GM23248 (cell line): ENCODE results near the gene GABRB3. TPM values are rescaled to one million over a fixed set of nuclear protein-coding genes. Genes with fewer than 3 reads are reported as not detected.
"Not testable (repeated sequence)": the region's sequence is repeated elsewhere in the genome, so short reads cannot be mapped to it uniquely, and the experiment has no call there.

Experiments
- DNase-seq: peaks from one replicate; pipeline ENCODE4 v3.0.0-alpha.2; 2015
- H2AFZ ChIP-seq: fragments of 200-600 bp; sonication (generic); 2 replicates; pipeline ENCODE4 v1.6.1; 2016; ENCODE audit warnings: antibody characterized with exemption
- H3F3A ChIP-seq: fragments of 200-600 bp; sonication (generic); 2 replicates; pipeline ENCODE4 v1.6.1; 2016; ENCODE audit warnings: mild to moderate bottlenecking, antibody characterized with exemption, mixed run types; ENCODE audit not compliant: insufficient read depth
- H3K27ac ChIP-seq: fragments of 200-600 bp; sonication (generic); 2 replicates; pipeline ENCODE4 v1.5.1; 2016; ENCODE audit warnings: mild to moderate bottlenecking
- H3K27me3 ChIP-seq: fragments of 200-600 bp; sonication (generic); replicated peaks from 2 replicates; pipeline ENCODE4 v1.6.1; 2016; ENCODE audit warnings: mild to moderate bottlenecking; ENCODE audit not compliant: insufficient read depth
- H3K36me3 ChIP-seq: fragments of 200-600 bp; sonication (generic); 2 replicates; pipeline ENCODE4 v1.6.1; 2016; ENCODE audit warnings: low read depth, mild to moderate bottlenecking
- H3K4me1 ChIP-seq: fragments of 200-600 bp; sonication (generic); 2 replicates; pipeline ENCODE4 v1.6.1; 2016; ENCODE audit warnings: mild to moderate bottlenecking; ENCODE audit not compliant: insufficient read depth
- H3K4me2 ChIP-seq: fragments of 200-600 bp; sonication (generic); one replicate; pipeline ENCODE4 v1.6.1; 2016; ENCODE audit warnings: mild to moderate bottlenecking; ENCODE audit not compliant: unreplicated experiment
- H3K4me3 ChIP-seq: fragments of 200-600 bp; sonication (generic); 2 replicates; pipeline ENCODE4 v1.5.1; 2016; ENCODE audit warnings: mild to moderate bottlenecking
- H3K79me2 ChIP-seq: fragments of 200-600 bp; sonication (generic); 2 replicates; pipeline ENCODE4 v1.6.1; 2016; ENCODE audit warnings: mild to moderate bottlenecking; ENCODE audit not compliant: insufficient read depth
- H3K9ac ChIP-seq: fragments of 200-600 bp; sonication (generic); 2 replicates; pipeline ENCODE4 v1.6.1; 2016; ENCODE audit warnings: mild to moderate bottlenecking
- H3K9me2 ChIP-seq: fragments of 200-600 bp; sonication (generic); 2 replicates; pipeline ENCODE4 v1.6.1; 2016; ENCODE audit warnings: mixed run types, mild to moderate bottlenecking, moderate library complexity; ENCODE audit not compliant: insufficient read depth
- H3K9me3 ChIP-seq: fragments of 200-600 bp; sonication (generic); one replicate; pipeline ENCODE4 v1.6.1; 2017; ENCODE audit warnings: low read depth
- H4K20me1 ChIP-seq: fragments of 200-600 bp; sonication (generic); 2 replicates; pipeline ENCODE4 v1.6.0; 2016; ENCODE audit not compliant: insufficient read depth
- EZH2 ChIP-seq: fragments of 200-600 bp; sonication (generic); IDR thresholded peaks from 2 replicates; pipeline ENCODE4 v1.6.1; 2018; ENCODE audit warnings: antibody characterized with exemption, mild to moderate bottlenecking; ENCODE audit not compliant: insufficient read depth, poor library complexity, severe bottlenecking
- EZH2phosphoT487 ChIP-seq: fragments of 200-600 bp; sonication (generic); IDR thresholded peaks from 2 replicates; pipeline ENCODE4 v1.6.1; 2018; ENCODE audit warnings: antibody characterized with exemption, moderate library complexity, mild to moderate bottlenecking, low read depth; ENCODE audit not compliant: insufficient read depth
- WGBS, 2 experiments: methylation state at CpG; one replicate each; pipeline ENCODE4 v1.1.6; 2015 to 2017; ENCODE audit warnings: low lambda C conversion rate in 2 of 2, low coverage in 1 of 2; ENCODE audit errors: missing lambda C conversion rate in 2 of 2; 5-methylcytosine and 5-hydroxymethylcytosine counted together
- in situ Hi-C: fragments of 300-500 bp; cut with MboI; formaldehyde crosslinking; loops from 2 replicates; pipeline ENCODE4 v1.15.0; 2020
- polyA plus RNA-seq: library from polyadenylated mRNA; unstranded; fragments of >200 nt; fragmentation: Nextera tagmentation; extraction: Ambion mirVana; gene quantifications from 2 replicates; pipeline ENCODE4 v1.2.1, GENCODE V29; 2016
- total RNA-seq: library from RNA; depleted of rRNA; stranded (reverse); fragments of >200 nt; shearing (Covaris generic); gene quantifications from 2 replicates; pipeline ENCODE4 v1.2.3, GENCODE V29; 2014

Gene GABRB3
- total and polyA plus RNA-seq, 2 experiments from 2014 or later = 0.15 TPM; not detected in 1

- Histone ChIP-seq H3K27ac (no peak overlapping the region), H2AFZ (no peak overlapping the region), H3K4me2 (no peak overlapping the region), H3K9me2 (no peaks in the 10 kb centered on the region), H3K27me3 (no peaks in the 10 kb centered on the region), H3K4me3 (no peak overlapping the region), H3K79me2 (no peaks in the 10 kb centered on the region), H3K9ac (no peak overlapping the region), H4K20me1 (no peaks in the 10 kb centered on the region), H3K4me1 (no peaks in the 10 kb centered on the region), H3K9me3 (no peaks in the 10 kb centered on the region), H3F3A (no peaks in the 10 kb centered on the region), H3K36me3 (no peaks in the 10 kb centered on the region)
- TF ChIP-seq EZH2 (no peak), EZH2phosphoT487 (no peak)
- 1 to 3% methylated on average over 5 of the region's 5 CpGs for WGBS, 2 experiments
- in situ Hi-C loops = no loop called here
- no peak for DNase-seq
Observed at GRCh38 chr15:26720546-26720945, 52.3 kb downstream of the GABRB3 start.

DNA sequence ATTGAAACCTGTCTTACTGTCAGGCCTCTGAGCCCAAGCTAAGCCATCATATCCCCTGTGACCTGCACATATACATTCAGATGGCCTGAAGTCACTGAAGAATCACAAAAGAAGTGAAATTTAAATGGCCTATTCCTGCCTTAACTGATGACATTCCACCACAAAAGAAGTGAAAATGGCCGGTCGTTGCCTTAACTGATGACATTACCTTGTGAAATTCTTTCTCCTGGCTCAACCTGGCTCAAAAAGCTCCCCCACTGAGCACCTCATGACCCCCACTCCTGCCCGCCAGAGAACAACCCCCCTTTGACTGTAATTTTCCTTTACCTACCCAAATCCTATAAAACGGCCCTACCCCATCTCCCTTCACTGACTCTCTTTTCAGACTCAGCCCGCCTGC, 53.0 kb downstream of the GABRB3 start:
- H3K4me1 ChIP-seq, H3K27ac ChIP-seq, H3K9ac ChIP-seq, H3K4me3 ChIP-seq, H3K27me3 ChIP-seq, H4K20me1 ChIP-seq, H3K4me2 ChIP-seq, H2AFZ ChIP-seq, H3F3A ChIP-seq, DNase-seq, H3K9me3 ChIP-seq, in situ Hi-C loops, H3K9me2 ChIP-seq, H3K36me3 ChIP-seq, H3K79me2 ChIP-seq: not testable (repeated sequence)
- WGBS, 2 experiments = 3 to 5% methylated on average over 5 of the region's 5 CpGs

- no peaks in the 10 kb centered on the region for H3K4me1 ChIP-seq
- DNase-seq = no peak
- H3K36me3 ChIP-seq = no peaks in the 10 kb centered on the region
- H3K9me2 ChIP-seq = no peaks in the 10 kb centered on the region
- no peaks in the 10 kb centered on the region for H3K27me3 ChIP-seq
- H2AFZ ChIP-seq = no peak overlapping the region
- H3K9ac ChIP-seq = no peak overlapping the region
- no peak overlapping the region for H3K4me3 ChIP-seq
- in situ Hi-C loops = no loop called here
- H3K4me2 ChIP-seq = no peak overlapping the region
- H4K20me1 ChIP-seq = no peaks in the 10 kb centered on the region
- H3F3A ChIP-seq = no peaks in the 10 kb centered on the region
- no peak for TF ChIP-seq EZH2
- no peak for TF ChIP-seq EZH2phosphoT487
- no peak overlapping the region for H3K27ac ChIP-seq
- no peaks in the 10 kb centered on the region for H3K9me3 ChIP-seq
- no peaks in the 10 kb centered on the region for H3K79me2 ChIP-seq
- 19 to 26% methylated on average over 3 of the region's 3 CpGs for WGBS, 2 experiments
Observed at GRCh38 chr15:26716069-26716468, 56.8 kb downstream of the GABRB3 start.

GRCh38 chr15:26713498-26713897, 59.4 kb downstream of the GABRB3 start:
- Histone ChIP-seq H3K4me1 (no peaks in the 10 kb centered on the region), H3K4me2 (no peak overlapping the region), H3K79me2 (no peaks in the 10 kb centered on the region), H3K36me3 (no peaks in the 10 kb centered on the region), H3K4me3 (no peak overlapping the region), H3K27me3 (no peaks in the 10 kb centered on the region), H3K9me3 (no peaks in the 10 kb centered on the region), H3F3A (no peaks in the 10 kb centered on the region), H3K27ac (no peak overlapping the region), H3K9me2 (no peaks in the 10 kb centered on the region), H2AFZ (no peak overlapping the region), H3K9ac (no peak overlapping the region), H4K20me1 (no peaks in the 10 kb centered on the region)
- TF ChIP-seq EZH2 (no peak), EZH2phosphoT487 (no peak)
- WGBS, 2 experiments = 47 to 52% methylated on average over 5 of the region's 5 CpGs
- in situ Hi-C loops = no loop called here
- DNase-seq = no peak

GRCh38 chr15:26712335-26712734, 60.5 kb downstream of the GABRB3 start:
- DNase-seq = no peak
- H3K27me3 ChIP-seq = no peaks in the 10 kb centered on the region
- no peaks in the 10 kb centered on the region for H3K79me2 ChIP-seq
- no peak overlapping the region for H2AFZ ChIP-seq
- no peaks in the 10 kb centered on the region for H4K20me1 ChIP-seq
- no peaks in the 10 kb centered on the region for H3K9me3 ChIP-seq
- H3K4me1 ChIP-seq = no peaks in the 10 kb centered on the region
- in situ Hi-C loops = no loop called here
- no peaks in the 10 kb centered on the region for H3F3A ChIP-seq
- no peak overlapping the region for H3K4me2 ChIP-seq
- no peak overlapping the region for H3K27ac ChIP-seq
- H3K4me3 ChIP-seq = no peak overlapping the region
- 54 to 55% methylated on average over 5 of the region's 5 CpGs for WGBS, 2 experiments
- no peaks in the 10 kb centered on the region for H3K36me3 ChIP-seq
- TF ChIP-seq EZH2 (no peak), EZH2phosphoT487 (no peak)
- no peaks in the 10 kb centered on the region for H3K9me2 ChIP-seq
- no peak overlapping the region for H3K9ac ChIP-seq
